ENCODE measurements around the gene COL16A1.
A peak's percentile ranks its signal among the peaks of the same experiment; 100 is the strongest.

Gene COL16A1

GRCh38 chr1:31624731-31625514 is 78.9 kb downstream of the COL16A1 start:
- DNase-seq (ENCODE audit: low spot score), result no peak

- no peak for DNase-seq (ENCODE audit: low spot score)
Measured at GRCh38 chr1:31624309-31624708, 79.5 kb downstream of the COL16A1 start.

DNA sequence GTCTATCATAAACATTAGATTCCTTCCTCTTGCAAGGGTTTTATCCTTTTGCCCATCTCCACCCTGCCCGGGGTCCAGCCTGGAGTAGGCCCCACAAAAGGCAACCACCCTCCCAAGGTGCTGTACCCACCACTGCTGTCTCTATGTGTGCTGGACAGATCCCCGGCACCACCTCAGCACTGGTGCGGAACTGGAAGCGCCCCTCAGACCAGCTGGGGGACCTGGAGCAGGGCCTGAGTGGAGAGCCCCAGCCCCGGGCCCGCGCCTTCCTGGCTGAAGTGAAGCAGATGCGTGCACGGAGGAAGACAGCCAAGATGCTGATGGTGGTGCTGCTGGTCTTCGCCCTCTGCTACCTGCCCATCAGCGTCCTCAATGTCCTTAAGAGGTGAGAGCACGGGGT is 80.5 kb downstream of the COL16A1 start:
- DNase-seq (ENCODE audit: low spot score), result no peak

DNA sequence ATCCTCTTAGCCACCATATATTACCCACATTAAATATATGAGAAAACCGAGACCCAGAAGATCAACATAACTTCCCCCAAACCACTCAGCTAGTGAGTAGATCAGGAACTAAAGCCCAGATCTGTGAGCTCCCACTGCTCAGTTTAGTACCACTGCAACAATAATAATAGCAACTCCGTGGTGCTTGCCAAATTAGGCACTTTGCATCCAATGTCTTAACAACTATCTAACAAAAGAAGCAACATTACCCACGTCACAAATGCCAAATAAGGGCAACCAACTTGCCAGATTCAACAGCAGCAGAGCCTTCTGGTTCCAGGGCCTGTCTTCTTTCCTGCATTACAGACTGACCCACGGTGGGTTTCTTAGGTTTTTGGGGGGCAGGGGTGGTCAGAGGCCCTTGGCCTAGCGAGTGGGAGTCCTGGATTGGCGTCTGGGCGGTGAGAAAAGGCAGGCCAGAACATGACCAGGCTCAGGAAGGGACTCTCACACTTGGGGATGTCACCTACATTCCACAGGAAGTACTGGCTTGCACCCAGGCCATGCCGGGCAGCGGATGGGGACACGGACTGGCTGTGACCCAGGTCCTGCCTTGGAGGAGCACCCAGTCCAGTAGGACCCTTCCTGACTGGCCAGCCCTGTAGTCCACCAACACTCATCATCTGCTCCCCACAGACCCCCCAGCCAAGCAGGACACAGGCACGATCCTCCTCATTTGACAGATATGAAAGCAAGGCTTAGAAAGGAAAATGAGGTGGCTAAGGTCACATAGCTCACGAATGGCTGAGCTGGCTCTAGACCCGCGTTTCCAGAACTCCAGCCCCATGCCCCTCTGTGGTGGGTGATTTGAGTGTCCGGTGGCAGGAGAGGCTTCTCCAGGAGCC is 81.7 kb downstream of the COL16A1 start:
- DNase-seq (ENCODE audit: low spot score), result no peak

DNA sequence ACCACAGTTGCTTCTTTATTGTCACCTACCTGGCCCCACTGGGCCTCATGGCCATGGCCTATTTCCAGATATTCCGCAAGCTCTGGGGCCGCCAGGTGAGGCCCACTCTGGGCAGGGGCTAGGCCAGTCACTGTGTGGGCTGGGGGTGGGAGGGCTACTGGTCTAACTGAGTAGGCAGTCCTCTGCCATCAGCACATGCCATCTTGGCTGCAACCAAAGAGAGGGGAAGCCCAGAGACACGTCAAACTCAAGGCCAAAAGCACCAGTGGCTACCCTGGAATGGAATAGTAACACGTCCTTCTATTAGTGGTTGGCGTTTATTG is 82.4 kb downstream of the COL16A1 start:
- DNase-seq (ENCODE audit: low spot score), result no peak

DNA sequence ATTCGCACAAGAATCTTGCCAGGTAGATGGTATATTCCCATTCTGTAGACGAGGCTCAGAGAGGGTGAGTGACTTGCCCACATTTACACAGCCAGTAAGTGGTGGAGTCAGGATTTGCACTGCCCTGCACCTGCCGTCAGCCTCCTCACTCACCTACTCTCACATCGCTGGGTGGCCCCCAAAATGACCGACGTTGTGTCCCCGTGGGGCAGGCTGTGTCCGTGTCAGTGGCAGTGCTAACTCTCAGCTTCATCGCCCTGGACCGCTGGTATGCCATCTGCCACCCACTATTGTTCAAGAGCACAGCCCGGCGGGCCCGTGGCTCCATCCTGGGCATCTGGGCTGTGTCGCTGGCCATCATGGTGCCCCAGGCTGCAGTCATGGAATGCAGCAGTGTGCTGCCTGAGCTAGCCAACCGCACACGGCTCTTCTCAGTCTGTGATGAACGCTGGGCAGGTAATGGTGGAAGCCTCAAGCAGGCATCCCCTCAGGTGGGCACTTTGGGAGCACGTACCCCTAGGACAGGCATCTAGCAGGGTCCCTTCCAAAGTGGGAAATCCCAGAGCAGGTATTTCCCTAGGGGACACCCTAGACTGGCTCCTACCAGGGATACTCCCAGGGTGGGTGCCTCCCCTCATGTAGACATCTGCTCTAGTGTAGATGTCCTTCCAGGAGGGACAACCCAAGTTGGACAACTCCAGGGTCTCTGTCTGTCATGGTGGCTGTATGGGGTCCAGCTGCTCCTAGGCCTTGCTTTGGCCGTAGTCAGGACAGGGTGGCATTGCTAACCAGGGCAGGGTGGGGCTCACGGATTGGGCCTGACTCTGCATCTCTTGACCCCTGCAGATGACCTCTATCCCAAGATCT is 83.0 kb downstream of the COL16A1 start:
- no peak for DNase-seq (ENCODE audit: low spot score)

DNA sequence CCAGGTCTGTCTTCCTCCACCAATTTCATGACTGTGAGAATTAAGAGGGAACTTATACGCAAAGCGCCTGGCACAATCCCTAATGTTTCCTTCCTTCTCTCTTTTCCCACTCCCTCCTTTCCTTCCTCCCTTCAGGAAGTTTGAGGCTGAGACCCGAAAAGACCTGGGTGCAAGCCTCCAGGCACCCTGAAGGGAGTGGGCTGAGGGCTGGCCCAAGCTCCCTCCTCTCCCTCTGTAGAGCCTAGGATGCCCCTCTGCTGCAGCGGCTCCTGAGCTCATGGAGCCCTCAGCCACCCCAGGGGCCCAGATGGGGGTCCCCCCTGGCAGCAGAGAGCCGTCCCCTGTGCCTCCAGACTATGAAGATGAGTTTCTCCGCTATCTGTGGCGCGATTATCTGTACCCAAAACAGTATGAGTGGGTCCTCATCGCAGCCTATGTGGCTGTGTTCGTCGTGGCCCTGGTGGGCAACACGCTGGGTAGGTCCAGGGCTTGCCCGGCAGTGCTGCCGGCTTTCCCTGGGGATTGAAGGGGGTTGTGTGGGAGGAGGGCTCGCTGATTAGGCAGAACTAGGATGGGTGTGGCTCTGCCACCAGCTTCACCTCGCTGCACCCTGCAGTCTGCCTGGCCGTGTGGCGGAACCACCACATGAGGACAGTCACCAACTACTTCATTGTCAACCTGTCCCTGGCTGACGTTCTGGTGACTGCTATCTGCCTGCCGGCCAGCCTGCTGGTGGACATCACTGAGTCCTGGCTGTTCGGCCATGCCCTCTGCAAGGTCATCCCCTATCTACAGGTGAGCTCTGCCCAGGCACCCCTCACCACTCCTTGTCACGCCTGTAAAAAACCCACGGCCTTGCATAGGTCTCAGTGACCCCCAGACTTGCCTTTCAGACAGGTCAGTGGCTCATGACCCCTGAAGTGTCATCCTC is 84.6 kb downstream of the COL16A1 start:
- DNase-seq (ENCODE audit: low spot score), result no peak

- DNase-seq (ENCODE audit: low spot score), result peak; percentile 27
Measured at GRCh38 chr1:31617916-31618746, 85.7 kb downstream of the COL16A1 start.

- DNase-seq (ENCODE audit: low spot score), result no peak
Measured at GRCh38 chr1:31617218-31617915, 86.5 kb downstream of the COL16A1 start, which contains the start of gene HCRTR1. HCRTR1 (plus strand) TSS chr1:31617689; CDS start chr1:31619193, 1,504 bp downstream.

DNA sequence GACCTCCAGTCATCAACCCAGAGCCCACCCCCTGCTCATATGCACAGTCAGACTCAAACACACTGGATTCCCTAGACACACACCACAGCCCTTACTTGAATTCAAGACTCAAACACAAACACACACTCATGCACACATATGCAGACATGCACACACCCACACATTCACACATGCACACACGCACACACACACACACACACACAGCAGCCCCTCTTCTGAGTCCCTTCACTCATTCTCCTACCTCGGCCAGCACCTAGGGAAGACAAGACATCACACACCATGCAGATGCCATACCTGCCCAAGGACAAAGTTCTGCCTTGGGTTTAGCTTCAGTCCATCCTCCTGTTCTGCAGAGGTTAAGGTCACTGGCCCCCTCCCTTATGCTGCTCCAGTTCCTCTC is 87.9 kb downstream of the COL16A1 start:
- no peak for DNase-seq (ENCODE audit: low spot score)

- DNase-seq (ENCODE audit: low spot score), result no peak
Measured at GRCh38 chr1:31615414-31615813, 88.4 kb downstream of the COL16A1 start.

- DNase-seq (ENCODE audit: low spot score), result no peak
Measured at GRCh38 chr1:31614414-31615005, 89.3 kb downstream of the COL16A1 start.

DNA sequence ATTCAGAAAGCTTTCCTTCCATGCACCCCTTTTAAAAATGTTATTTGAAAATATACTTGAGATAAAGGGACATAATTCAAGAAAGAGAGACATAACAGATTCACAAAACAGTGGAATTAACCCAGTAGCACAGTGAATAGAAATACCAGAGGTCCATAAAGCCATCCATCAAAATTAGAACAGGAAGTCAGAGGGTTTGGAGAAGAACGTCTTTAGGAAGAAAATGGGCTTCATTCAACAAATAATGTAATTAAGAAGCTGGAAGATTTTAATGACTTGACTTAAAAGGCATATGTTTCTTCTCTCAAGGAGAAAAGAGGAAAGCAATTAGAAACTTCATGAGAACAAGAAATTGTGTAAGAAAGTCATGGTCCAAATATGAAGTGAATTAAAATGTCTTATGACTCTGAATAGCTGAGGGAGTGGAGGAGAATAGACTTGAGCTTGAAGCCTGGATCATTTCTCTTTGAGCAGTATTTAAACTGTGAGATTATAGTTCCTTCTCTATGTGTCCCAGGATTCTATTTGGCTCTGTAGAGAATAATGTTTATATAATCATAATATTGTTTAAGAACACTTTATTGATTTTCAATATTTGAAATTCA is 94.2 kb downstream of the COL16A1 start:
- no peak for DNase-seq (ENCODE audit: low spot score)

- DNase-seq (ENCODE audit: low spot score), result no peak
Measured at GRCh38 chr1:31607360-31607759, 96.5 kb downstream of the COL16A1 start.

- no peak for DNase-seq (ENCODE audit: low spot score)
Measured at GRCh38 chr1:31605908-31606427, 97.8 kb downstream of the COL16A1 start.
